ENCODE measurements around the gene CADPS2.

The CADPS2 gene

GRCh38 chr7:122706836-122707235 is 179.4 kb downstream of the CADPS2 start:
- in situ Hi-C loops (cut with MboI; ENCODE audit: low pct_unique_long_range_greater_than_20kb, low sequenced_read_pairs, unreplicated experiment) = no loop called here
- no peak for TF ChIP-seq CTCF (IDR thresholded peaks at IDR 0.05; ENCODE audit: extremely low read depth, insufficient read depth, missing control alignments)
- DNase-seq (ENCODE audit: low spot score) = no peak

- TF ChIP-seq CTCF (IDR thresholded peaks at IDR 0.05; ENCODE audit: extremely low read depth, insufficient read depth, missing control alignments) = no peak
- DNase-seq (ENCODE audit: low spot score) = no peak
- in situ Hi-C loops (cut with MboI; ENCODE audit: low pct_unique_long_range_greater_than_20kb, low sequenced_read_pairs, unreplicated experiment) = no loop called here
Observed at GRCh38 chr7:122702872-122703510, 183.3 kb downstream of the CADPS2 start, which contains the start of gene RNF148. TSS of gene RNF148 (minus strand) at chr7:122702922. CDS start at chr7:122702750, 172 bp downstream.

GRCh38 chr7:122699017-122699416 is 187.2 kb downstream of the CADPS2 start, which contains the start of gene RNF133:
TSS of gene RNF133 (minus strand) at chr7:122699117. CDS start at chr7:122698918, 199 bp downstream.
- DNase-seq (ENCODE audit: low spot score) = no peak
- in situ Hi-C loops (cut with MboI; ENCODE audit: low pct_unique_long_range_greater_than_20kb, low sequenced_read_pairs, unreplicated experiment) = no loop called here
- no peak for TF ChIP-seq CTCF (IDR thresholded peaks at IDR 0.05; ENCODE audit: extremely low read depth, insufficient read depth, missing control alignments)

- in situ Hi-C loops (cut with MboI; ENCODE audit: low pct_unique_long_range_greater_than_20kb, low sequenced_read_pairs, unreplicated experiment) = no loop called here
- no peak for DNase-seq (ENCODE audit: low spot score)
- no peak for TF ChIP-seq CTCF (IDR thresholded peaks at IDR 0.05; ENCODE audit: extremely low read depth, insufficient read depth, missing control alignments)
Observed at GRCh38 chr7:122695816-122696215, 190.4 kb downstream of the CADPS2 start.

GRCh38 chr7:122694697-122695096 is 191.6 kb downstream of the CADPS2 start:
- in situ Hi-C loops (cut with MboI; ENCODE audit: low pct_unique_long_range_greater_than_20kb, low sequenced_read_pairs, unreplicated experiment) = no loop called here
- TF ChIP-seq CTCF (IDR thresholded peaks at IDR 0.05; ENCODE audit: extremely low read depth, insufficient read depth, missing control alignments) = no peak
- DNase-seq (ENCODE audit: low spot score) = no peak

- in situ Hi-C loops (cut with MboI; ENCODE audit: low pct_unique_long_range_greater_than_20kb, low sequenced_read_pairs, unreplicated experiment) = no loop called here
- no peak for TF ChIP-seq CTCF (IDR thresholded peaks at IDR 0.05; ENCODE audit: extremely low read depth, insufficient read depth, missing control alignments)
- DNase-seq (ENCODE audit: low spot score) = no peak
Observed at GRCh38 chr7:122692769-122693309, 193.4 kb downstream of the CADPS2 start.
